ENCODE results near the gene SLC25A27.

Gene SLC25A27

DNA sequence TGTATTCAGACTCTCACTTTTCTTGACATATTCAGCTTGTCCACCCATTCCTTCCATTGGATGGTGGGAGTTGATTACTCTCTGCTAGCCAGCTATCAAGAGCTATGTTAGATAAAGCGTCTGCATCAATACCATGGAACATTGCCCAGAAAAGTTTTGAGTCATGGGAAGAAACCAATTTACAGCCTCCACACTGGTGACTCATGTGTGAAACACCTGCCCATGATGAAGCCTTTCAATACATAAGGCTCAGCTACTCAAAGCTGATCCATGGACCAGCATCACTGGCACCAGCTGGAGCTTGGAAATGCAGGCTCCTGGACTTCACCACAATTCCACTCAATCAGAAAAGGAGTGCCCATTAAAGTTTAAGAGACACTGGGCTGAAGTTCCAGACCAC is 66.3 kb downstream of the SLC25A27 start:
- no peak overlapping the region for H3K9ac ChIP-seq (ENCODE audit: low read length)
- peaks cover 6% of the 10 kb centered on the region for H3K27me3 ChIP-seq (replicated peaks; ENCODE audit: control insufficient read depth, insufficient read depth, low read length)
- H3K4me3 ChIP-seq (ENCODE audit: low read length): no peak overlapping the region
- no peaks in the 10 kb centered on the region for H3K4me1 ChIP-seq (ENCODE audit: control insufficient read depth, insufficient read depth, low read length)
- H3K9me3 ChIP-seq (ENCODE audit: control insufficient read depth, low read length): no peaks in the 10 kb centered on the region
- no peak for DNase-seq (ENCODE audit: low read depth)
- no peaks in the 10 kb centered on the region for H3K36me3 ChIP-seq (ENCODE audit: control insufficient read depth, insufficient read depth, low read length, severe bottlenecking)

DNA sequence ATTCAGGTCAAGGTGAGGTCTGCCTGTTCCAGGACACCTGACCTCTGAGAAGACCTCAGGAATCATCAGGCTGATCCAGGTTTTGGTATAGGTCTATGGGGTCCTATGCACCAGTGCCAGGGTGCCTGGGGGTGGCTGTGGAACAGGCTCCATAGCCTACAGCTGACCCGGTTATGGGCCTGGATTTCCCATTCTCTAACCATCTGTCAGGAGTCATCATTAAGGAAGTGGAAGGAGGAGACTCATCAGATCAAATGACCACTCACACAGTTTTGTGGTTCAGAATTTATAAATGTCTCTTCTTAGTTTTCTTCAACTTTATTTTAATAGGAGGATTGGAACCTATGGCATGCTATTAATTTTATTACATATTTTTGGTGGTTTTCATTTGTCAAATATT is 67.6 kb downstream of the SLC25A27 start:
- no peak overlapping the region for H3K4me3 ChIP-seq (ENCODE audit: low read length)
- no peaks in the 10 kb centered on the region for H3K9me3 ChIP-seq (ENCODE audit: control insufficient read depth, low read length)
- H3K4me1 ChIP-seq (ENCODE audit: control insufficient read depth, insufficient read depth, low read length): no peaks in the 10 kb centered on the region
- H3K27me3 ChIP-seq (replicated peaks; ENCODE audit: control insufficient read depth, insufficient read depth, low read length): peaks cover 6% of the 10 kb centered on the region
- DNase-seq (ENCODE audit: low read depth): no peak
- H3K9ac ChIP-seq (ENCODE audit: low read length): no peak overlapping the region
- no peaks in the 10 kb centered on the region for H3K36me3 ChIP-seq (ENCODE audit: control insufficient read depth, insufficient read depth, low read length, severe bottlenecking)

Data from adipocyte (in vitro differentiated cells).